GM18507 (cell line): ENCODE results near the gene ABCG4.
"Not testable (repeated sequence)": the region's sequence is repeated elsewhere in the genome, so short reads cannot be mapped to it uniquely, and the experiment has no call there.

Experiments
- DNase-seq: peaks from one replicate; pipeline ENCODE4 v3.0.0; 2011; ENCODE audit warnings: low read depth; ENCODE audit not compliant: insufficient read length; ENCODE audit errors: extremely low spot score
- FAIRE-seq: peaks from 2 replicates; lab custom pipeline; 2011; peaks lifted over from hg19 to GRCh38; lab: Jason Lieb, UNC

ABCG4 gene

GRCh38 chr11:119114351-119114750 is 34.5 kb upstream of the ABCG4 start:
- FAIRE-seq: no peak
- DNase-seq: no peak

GRCh38 chr11:119115484-119116234 is 33.2 kb upstream of the ABCG4 start:
- no peak for DNase-seq
- FAIRE-seq: no peak

- DNase-seq (no peak), FAIRE-seq (no peak)
These were observed 32.6 kb upstream of the ABCG4 start for GRCh38 chr11:119116235-119116594.

GRCh38 chr11:119116601-119117000 is 32.3 kb upstream of the ABCG4 start:
- FAIRE-seq: no peak
- no peak for DNase-seq

GRCh38 chr11:119117004-119117706 is 31.7 kb upstream of the ABCG4 start:
- no peak for FAIRE-seq

GRCh38 chr11:119118227-119118626 is 30.6 kb upstream of the ABCG4 start:
- FAIRE-seq (no peak), DNase-seq (no peak)

More at GRCh38 chr11:119117004-119117706, 31.7 kb upstream of the ABCG4 start:
- no peak for DNase-seq

- FAIRE-seq: no peak
- no peak for DNase-seq
These were observed 29.9 kb upstream of the ABCG4 start for GRCh38 chr11:119118946-119119345.

GRCh38 chr11:119120639-119121007 is 28.2 kb upstream of the ABCG4 start:
- DNase-seq (no peak), FAIRE-seq (no peak)

- DNase-seq (peak; percentile 98), FAIRE-seq (peak; percentile 99)
These were observed 27.6 kb upstream of the ABCG4 start, which contains the start of gene HINFP for GRCh38 chr11:119121008-119121810. HINFP (plus strand) TSS chr11:119121580; CDS start chr11:119126945, 5,365 bp downstream.

- FAIRE-seq (peak; percentile 12), DNase-seq (no peak)
These were observed 27.1 kb upstream of the ABCG4 start for GRCh38 chr11:119121811-119122124.

GRCh38 chr11:119125821-119126220 is 23.0 kb upstream of the ABCG4 start:
- DNase-seq (no peak), FAIRE-seq (no peak)

- no peak for DNase-seq
- no peak for FAIRE-seq
These were observed 22.1 kb upstream of the ABCG4 start for GRCh38 chr11:119126675-119127268.

- no peak for DNase-seq
- no peak for FAIRE-seq
These were observed 18.2 kb upstream of the ABCG4 start for GRCh38 chr11:119130662-119131061.

GRCh38 chr11:119134389-119134978 is 14.4 kb upstream of the ABCG4 start:
- DNase-seq (no peak), FAIRE-seq (no peak)

- DNase-seq, FAIRE-seq: not testable (repeated sequence)
These were observed 9.6 kb upstream of the ABCG4 start for GRCh38 chr11:119139276-119139675.

GRCh38 chr11:119144825-119145486 is 3.9 kb upstream of the ABCG4 start:
- DNase-seq (peak; percentile 58), FAIRE-seq (peak; percentile 77)

- DNase-seq: no peak
- FAIRE-seq: no peak
These were observed 3.3 kb upstream of the ABCG4 start for GRCh38 chr11:119145551-119145950.

- DNase-seq (no peak), FAIRE-seq (no peak)
These were observed 1.1 kb upstream of the ABCG4 start for GRCh38 chr11:119147604-119148333.

- DNase-seq (no peak), FAIRE-seq (no peak)
These were observed 183 bp upstream of the ABCG4 start for GRCh38 chr11:119148720-119149017.
